IPS-NIHi11 (cell line): ENCODE data around the gene IFNL1.
A peak's percentile ranks its signal among the peaks of the same experiment; 100 is the strongest.
"Not testable (repeated sequence)": the region's sequence is repeated elsewhere in the genome, so short reads cannot be mapped to it uniquely, and the experiment has no call there.

ENCODE experiments used
- DNase-seq: peaks from one replicate; pipeline ENCODE4 v3.0.0; 2012; ENCODE audit warnings: mixed read lengths, low spot score

Gene IFNL1

GRCh38 chr19:39332738-39333137 lies 36.5 kb downstream of the IFNL1 start:
- DNase-seq, result not testable (repeated sequence)

DNA sequence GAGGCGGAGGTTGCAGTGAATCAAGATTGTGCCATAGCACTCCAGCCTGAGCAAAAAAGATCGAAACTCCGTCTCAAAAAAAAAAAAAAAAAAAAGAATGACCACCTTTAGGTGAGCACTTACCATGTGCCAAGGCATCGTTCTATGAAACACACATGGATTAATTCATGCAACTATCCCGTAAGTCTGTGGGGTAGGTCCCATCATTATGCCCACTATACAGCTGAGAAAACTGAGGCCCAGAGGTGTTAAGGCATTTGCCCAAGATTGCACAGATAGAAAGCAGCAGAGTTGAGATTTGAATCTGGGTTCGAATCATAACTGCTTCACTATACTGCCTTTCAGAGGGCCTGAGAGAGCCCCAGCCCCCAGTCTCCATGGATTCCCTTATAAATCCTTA lies 37.3 kb downstream of the IFNL1 start:
- no peak for DNase-seq

GRCh38 chr19:39334444-39334976 lies 38.3 kb downstream of the IFNL1 start:
- DNase-seq, result no peak

DNA sequence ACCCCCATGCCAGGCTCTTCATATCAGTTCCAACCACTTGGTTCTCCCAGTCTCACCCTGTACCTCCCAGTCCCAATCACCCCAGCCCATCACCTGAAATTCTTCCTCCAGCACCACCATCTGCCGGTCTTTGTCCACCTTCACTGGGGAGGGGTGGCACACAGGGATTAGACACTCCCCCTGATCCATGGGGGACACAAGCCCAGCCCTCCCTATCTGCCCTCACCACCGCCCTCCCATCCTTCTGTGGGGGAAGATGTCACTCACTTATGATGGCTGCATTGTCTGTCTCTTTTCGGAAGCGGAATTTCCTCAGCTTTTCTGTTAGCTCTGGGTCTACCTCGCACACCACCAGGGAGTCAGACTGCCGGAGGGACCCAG lies 39.0 kb downstream of the IFNL1 start:
- DNase-seq, result no peak

GRCh38 chr19:39336483-39336882 lies 40.3 kb downstream of the IFNL1 start:
- no peak for DNase-seq

GRCh38 chr19:39339674-39340073 lies 43.5 kb downstream of the IFNL1 start:
- DNase-seq, result no peak

GRCh38 chr19:39340156-39340555 lies 43.9 kb downstream of the IFNL1 start:
- not testable (repeated sequence) for DNase-seq

DNA sequence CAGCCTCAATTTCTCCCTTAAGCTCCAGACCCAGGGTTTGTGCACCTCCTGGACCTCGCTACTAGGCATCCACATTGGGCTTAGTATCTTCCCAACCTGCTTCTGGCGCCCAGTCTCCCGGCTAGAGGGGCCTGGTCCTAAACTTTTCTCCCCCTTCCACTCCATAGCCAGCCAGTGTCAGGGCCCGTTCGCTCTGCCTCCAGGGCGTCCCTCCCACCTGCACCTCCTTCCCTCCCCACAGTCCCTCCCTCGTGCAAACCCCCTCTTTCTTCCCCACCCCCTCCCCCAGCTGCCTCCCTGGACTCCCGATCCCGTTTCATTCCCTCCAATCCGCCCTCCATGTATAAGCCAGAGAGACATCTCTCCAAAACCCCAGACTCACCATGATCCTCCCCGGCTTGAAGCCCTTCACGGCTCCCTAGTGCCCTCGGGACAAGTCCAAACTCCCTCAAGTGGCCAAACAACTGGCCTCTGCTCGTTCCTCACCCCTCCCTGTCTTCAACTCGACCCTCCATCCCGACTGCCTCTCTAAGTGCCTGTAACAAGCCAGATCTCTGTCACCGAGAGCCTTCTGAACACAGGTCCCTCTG lies 45.0 kb downstream of the IFNL1 start:
- peak; percentile 33 for DNase-seq

GRCh38 chr19:39341719-39342604 lies 45.8 kb downstream of the IFNL1 start, which contains the start of gene SAMD4B:
Gene SAMD4B, plus strand, starts transcription at chr19:39342421. Its CDS starts 14,473 bp downstream, at chr19:39356894.
- DNase-seq, result peak; percentile 98

- DNase-seq, result peak; percentile 29
Measured at GRCh38 chr19:39342647-39343305, 46.6 kb downstream of the IFNL1 start.

- DNase-seq, result no peak
Measured at GRCh38 chr19:39345956-39346355, 49.7 kb downstream of the IFNL1 start.

GRCh38 chr19:39347332-39348164 lies 51.3 kb downstream of the IFNL1 start:
- no peak for DNase-seq
